Measurements from ENCODE around the gene RGS7BP.

DNA sequence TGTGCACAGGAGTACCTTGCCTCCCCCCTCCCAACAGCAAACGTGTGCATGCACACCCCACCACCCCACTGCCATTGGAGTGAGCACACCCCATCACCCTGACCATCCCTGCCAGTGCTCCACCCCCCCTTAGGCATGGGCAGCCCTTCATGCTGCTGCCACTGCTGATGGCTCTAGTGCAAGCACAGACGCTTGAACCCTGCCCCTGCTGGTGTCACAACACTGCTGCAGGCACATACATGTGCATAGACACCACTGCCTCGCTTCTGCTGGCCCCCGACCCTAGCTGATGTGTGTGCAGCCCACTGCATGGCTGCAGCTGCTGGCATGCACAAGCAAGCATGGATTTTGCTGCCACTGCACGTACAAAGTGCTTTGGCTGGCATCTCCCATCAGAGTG lies 16.0 kb upstream of the RGS7BP start:
- TF ChIP-seq EGR1 (IDR thresholded peaks at IDR 0.05) (no peak), CEBPB (IDR thresholded peaks at IDR 0.05) (no peak), EP300 (IDR thresholded peaks at IDR 0.05; ENCODE audit: borderline replicate concordance) (no peak), YY1 (IDR thresholded peaks at IDR 0.05; ENCODE audit: low read depth) (no peak), CREB1 (IDR thresholded peaks at IDR 0.05; ENCODE audit: low read depth) (no peak), TAF1 (IDR thresholded peaks at IDR 0.05; ENCODE audit: low read depth) (no peak), TEAD4 (IDR thresholded peaks at IDR 0.05) (no peak), NFIC (IDR thresholded peaks at IDR 0.05) (no peak)
- TF ChIP-seq, protein P1, sequence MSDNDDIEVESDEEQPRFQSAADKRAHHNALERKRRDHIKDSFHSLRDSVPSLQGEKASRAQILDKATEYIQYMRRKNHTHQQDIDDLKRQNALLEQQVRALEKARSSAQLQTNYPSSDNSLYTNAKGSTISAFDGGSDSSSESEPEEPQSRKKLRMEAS (IDR thresholded peaks at IDR 0.05): no peak
- TF ChIP-seq, protein P2, sequence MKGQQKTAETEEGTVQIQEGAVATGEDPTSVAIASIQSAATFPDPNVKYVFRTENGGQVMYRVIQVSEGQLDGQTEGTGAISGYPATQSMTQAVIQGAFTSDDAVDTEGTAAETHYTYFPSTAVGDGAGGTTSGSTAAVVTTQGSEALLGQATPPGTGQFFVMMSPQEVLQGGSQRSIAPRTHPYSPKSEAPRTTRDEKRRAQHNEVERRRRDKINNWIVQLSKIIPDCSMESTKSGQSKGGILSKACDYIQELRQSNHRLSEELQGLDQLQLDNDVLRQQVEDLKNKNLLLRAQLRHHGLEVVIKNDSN (IDR thresholded peaks at IDR 0.05): no peak
- TF ChIP-seq, protein P3, sequence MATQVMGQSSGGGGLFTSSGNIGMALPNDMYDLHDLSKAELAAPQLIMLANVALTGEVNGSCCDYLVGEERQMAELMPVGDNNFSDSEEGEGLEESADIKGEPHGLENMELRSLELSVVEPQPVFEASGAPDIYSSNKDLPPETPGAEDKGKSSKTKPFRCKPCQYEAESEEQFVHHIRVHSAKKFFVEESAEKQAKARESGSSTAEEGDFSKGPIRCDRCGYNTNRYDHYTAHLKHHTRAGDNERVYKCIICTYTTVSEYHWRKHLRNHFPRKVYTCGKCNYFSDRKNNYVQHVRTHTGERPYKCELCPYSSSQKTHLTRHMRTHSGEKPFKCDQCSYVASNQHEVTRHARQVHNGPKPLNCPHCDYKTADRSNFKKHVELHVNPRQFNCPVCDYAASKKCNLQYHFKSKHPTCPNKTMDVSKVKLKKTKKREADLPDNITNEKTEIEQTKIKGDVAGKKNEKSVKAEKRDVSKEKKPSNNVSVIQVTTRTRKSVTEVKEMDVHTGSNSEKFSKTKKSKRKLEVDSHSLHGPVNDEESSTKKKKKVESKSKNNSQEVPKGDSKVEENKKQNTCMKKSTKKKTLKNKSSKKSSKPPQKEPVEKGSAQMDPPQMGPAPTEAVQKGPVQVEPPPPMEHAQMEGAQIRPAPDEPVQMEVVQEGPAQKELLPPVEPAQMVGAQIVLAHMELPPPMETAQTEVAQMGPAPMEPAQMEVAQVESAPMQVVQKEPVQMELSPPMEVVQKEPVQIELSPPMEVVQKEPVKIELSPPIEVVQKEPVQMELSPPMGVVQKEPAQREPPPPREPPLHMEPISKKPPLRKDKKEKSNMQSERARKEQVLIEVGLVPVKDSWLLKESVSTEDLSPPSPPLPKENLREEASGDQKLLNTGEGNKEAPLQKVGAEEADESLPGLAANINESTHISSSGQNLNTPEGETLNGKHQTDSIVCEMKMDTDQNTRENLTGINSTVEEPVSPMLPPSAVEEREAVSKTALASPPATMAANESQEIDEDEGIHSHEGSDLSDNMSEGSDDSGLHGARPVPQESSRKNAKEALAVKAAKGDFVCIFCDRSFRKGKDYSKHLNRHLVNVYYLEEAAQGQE (IDR thresholded peaks at IDR 0.05; ENCODE audit: low read depth): no peak

Measured in Ishikawa (cell line).